ENCODE results near the gene PCDHGA5. TPM values are rescaled to one million over a fixed set of nuclear protein-coding genes. Genes with fewer than 3 reads are reported as not detected.

The PCDHGA5 gene
- total RNA-seq, 1 experiment from 2014 or later = 2.0 TPM

DNA sequence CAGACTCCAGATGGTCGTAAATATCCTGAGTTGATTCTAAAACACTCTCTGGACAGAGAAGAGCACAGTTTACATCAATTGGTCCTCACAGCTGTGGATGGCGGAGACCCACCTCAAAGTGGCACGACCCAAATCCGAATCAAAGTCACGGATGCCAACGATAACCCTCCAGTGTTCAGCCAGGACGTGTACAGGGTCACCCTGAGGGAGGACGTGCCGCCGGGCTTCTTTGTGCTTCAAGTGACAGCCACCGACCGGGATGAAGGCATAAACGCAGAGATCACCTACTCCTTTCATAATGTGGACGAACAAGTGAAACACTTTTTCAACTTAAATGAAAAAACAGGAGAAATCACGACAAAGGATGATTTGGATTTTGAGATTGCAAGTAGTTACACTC is 3.3 kb upstream of the PCDHGA5 start:
- ChIA-PET CTCF (interaction anchor here (0.7 to 1.6 kb wide), 24 partner anchors 9 to 207 kb away, joined by 3 to 16 read pairs (median 5); partner anchors contain the start of genes PCDHB14, PCDHB15, PCDHB16 and PCDHGA1), POLR2A (no interaction called here)
- no peak for DNase-seq (ENCODE audit: low spot score)
- H3K36me3 Mint-ChIP-seq = peaks cover 68% of the 10 kb centered on the region
- TF ChIP-seq, protein P1, sequence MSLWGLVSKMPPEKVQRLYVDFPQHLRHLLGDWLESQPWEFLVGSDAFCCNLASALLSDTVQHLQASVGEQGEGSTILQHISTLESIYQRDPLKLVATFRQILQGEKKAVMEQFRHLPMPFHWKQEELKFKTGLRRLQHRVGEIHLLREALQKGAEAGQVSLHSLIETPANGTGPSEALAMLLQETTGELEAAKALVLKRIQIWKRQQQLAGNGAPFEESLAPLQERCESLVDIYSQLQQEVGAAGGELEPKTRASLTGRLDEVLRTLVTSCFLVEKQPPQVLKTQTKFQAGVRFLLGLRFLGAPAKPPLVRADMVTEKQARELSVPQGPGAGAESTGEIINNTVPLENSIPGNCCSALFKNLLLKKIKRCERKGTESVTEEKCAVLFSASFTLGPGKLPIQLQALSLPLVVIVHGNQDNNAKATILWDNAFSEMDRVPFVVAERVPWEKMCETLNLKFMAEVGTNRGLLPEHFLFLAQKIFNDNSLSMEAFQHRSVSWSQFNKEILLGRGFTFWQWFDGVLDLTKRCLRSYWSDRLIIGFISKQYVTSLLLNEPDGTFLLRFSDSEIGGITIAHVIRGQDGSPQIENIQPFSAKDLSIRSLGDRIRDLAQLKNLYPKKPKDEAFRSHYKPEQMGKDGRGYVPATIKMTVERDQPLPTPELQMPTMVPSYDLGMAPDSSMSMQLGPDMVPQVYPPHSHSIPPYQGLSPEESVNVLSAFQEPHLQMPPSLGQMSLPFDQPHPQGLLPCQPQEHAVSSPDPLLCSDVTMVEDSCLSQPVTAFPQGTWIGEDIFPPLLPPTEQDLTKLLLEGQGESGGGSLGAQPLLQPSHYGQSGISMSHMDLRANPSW (CRISPR knock-in tag; conservative IDR thresholded peaks at IDR 0.05; ENCODE audit: low read depth) = no peak
- TF ChIP-seq GTF2I (CRISPR knock-in tag; conservative IDR thresholded peaks at IDR 0.05) = no peak
- TF ChIP-seq, protein P2, sequence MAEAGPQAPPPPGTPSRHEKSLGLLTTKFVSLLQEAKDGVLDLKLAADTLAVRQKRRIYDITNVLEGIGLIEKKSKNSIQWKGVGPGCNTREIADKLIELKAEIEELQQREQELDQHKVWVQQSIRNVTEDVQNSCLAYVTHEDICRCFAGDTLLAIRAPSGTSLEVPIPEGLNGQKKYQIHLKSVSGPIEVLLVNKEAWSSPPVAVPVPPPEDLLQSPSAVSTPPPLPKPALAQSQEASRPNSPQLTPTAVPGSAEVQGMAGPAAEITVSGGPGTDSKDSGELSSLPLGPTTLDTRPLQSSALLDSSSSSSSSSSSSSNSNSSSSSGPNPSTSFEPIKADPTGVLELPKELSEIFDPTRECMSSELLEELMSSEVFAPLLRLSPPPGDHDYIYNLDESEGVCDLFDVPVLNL (CRISPR knock-in tag; IDR thresholded peaks at IDR 0.05; ENCODE audit: borderline replicate concordance, low read depth) = no peak
- no peak for TF ChIP-seq ZBTB21 (CRISPR knock-in tag; IDR thresholded peaks at IDR 0.05; ENCODE audit: borderline replicate concordance)
- TF ChIP-seq GABPB1 (CRISPR knock-in tag; IDR thresholded peaks at IDR 0.05) = no peak
- TF ChIP-seq, protein P3, sequence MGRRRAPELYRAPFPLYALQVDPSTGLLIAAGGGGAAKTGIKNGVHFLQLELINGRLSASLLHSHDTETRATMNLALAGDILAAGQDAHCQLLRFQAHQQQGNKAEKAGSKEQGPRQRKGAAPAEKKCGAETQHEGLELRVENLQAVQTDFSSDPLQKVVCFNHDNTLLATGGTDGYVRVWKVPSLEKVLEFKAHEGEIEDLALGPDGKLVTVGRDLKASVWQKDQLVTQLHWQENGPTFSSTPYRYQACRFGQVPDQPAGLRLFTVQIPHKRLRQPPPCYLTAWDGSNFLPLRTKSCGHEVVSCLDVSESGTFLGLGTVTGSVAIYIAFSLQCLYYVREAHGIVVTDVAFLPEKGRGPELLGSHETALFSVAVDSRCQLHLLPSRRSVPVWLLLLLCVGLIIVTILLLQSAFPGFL (CRISPR knock-in tag; IDR thresholded peaks at IDR 0.05; ENCODE audit: borderline replicate concordance) = no peak
- H3K9me3 Mint-ChIP-seq = peaks cover 64% of the 10 kb centered on the region
- H3K27ac Mint-ChIP-seq = no peak overlapping the region
- peaks cover 27% of the 10 kb centered on the region for H3K4me1 Mint-ChIP-seq
- H3K4me3 Mint-ChIP-seq = no peak overlapping the region
- no peak for ATAC-seq
- peaks cover 18% of the 10 kb centered on the region for H3K27me3 Mint-ChIP-seq (ENCODE audit: low read depth)

DNA sequence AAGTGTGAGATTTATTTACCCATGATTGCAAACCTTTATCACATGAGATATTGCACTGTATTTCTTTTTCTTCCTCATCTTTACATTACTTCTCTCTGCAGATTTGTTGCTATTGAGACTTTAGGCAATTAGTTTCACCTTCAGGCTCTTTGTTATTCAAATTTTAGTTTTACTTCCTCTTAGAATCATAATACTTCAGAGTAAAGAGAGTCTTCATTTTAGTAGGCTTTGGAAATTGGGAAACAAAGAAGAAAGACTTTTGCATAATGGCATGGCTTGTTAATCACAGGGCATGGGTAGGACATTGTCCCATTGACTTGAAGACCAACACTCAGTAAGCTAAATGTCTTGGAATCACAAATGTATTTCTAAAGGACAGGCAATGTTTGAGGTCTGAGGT is 1.2 kb upstream of the PCDHGA5 start:
- Mint-ChIP-seq H3K4me1 (peaks cover 27% of the 10 kb centered on the region), H3K27ac (no peak overlapping the region), H3K27me3 (ENCODE audit: low read depth) (peaks cover 21% of the 10 kb centered on the region), H3K36me3 (peaks cover 65% of the 10 kb centered on the region), H3K4me3 (peak overlapping the region; percentile 2; the same call in 1 of the 2 replicates), H3K9me3 (peaks cover 60% of the 10 kb centered on the region)
- CTCF ChIA-PET = interaction anchor here (0.8 to 1.3 kb wide), 5 partner anchors 25 to 201 kb away, joined by 3 to 5 read pairs (median 3); partner anchors contain the start of genes PCDHB14, PCDHB15 and PCDHGB4
- TF ChIP-seq, protein P4, sequence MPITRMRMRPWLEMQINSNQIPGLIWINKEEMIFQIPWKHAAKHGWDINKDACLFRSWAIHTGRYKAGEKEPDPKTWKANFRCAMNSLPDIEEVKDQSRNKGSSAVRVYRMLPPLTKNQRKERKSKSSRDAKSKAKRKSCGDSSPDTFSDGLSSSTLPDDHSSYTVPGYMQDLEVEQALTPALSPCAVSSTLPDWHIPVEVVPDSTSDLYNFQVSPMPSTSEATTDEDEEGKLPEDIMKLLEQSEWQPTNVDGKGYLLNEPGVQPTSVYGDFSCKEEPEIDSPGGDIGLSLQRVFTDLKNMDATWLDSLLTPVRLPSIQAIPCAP (CRISPR knock-in tag; IDR thresholded peaks at IDR 0.05) = no peak
- TF ChIP-seq, protein P5, sequence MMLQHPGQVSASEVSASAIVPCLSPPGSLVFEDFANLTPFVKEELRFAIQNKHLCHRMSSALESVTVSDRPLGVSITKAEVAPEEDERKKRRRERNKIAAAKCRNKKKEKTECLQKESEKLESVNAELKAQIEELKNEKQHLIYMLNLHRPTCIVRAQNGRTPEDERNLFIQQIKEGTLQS (CRISPR knock-in tag; conservative IDR thresholded peaks at IDR 0.05) = no peak
- no peak for TF ChIP-seq SP1 (CRISPR knock-in tag; conservative IDR thresholded peaks at IDR 0.05)
- no peak for TF ChIP-seq ELF4 (CRISPR knock-in tag; IDR thresholded peaks at IDR 0.05; ENCODE audit: low read depth)
- TF ChIP-seq JAZF1 (CRISPR knock-in tag; IDR thresholded peaks at IDR 0.05) = no peak
- TF ChIP-seq, protein P6, sequence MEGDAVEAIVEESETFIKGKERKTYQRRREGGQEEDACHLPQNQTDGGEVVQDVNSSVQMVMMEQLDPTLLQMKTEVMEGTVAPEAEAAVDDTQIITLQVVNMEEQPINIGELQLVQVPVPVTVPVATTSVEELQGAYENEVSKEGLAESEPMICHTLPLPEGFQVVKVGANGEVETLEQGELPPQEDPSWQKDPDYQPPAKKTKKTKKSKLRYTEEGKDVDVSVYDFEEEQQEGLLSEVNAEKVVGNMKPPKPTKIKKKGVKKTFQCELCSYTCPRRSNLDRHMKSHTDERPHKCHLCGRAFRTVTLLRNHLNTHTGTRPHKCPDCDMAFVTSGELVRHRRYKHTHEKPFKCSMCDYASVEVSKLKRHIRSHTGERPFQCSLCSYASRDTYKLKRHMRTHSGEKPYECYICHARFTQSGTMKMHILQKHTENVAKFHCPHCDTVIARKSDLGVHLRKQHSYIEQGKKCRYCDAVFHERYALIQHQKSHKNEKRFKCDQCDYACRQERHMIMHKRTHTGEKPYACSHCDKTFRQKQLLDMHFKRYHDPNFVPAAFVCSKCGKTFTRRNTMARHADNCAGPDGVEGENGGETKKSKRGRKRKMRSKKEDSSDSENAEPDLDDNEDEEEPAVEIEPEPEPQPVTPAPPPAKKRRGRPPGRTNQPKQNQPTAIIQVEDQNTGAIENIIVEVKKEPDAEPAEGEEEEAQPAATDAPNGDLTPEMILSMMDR (IDR thresholded peaks at IDR 0.05) = no peak
- TF ChIP-seq ZBTB21 (CRISPR knock-in tag; IDR thresholded peaks at IDR 0.05; ENCODE audit: borderline replicate concordance) = no peak
- no peak for ATAC-seq
- POLR2A ChIA-PET = no interaction called here
- DNase-seq (ENCODE audit: low spot score) = no peak
